ENCODE data around the gene BARX2.

The BARX2 gene

DNA sequence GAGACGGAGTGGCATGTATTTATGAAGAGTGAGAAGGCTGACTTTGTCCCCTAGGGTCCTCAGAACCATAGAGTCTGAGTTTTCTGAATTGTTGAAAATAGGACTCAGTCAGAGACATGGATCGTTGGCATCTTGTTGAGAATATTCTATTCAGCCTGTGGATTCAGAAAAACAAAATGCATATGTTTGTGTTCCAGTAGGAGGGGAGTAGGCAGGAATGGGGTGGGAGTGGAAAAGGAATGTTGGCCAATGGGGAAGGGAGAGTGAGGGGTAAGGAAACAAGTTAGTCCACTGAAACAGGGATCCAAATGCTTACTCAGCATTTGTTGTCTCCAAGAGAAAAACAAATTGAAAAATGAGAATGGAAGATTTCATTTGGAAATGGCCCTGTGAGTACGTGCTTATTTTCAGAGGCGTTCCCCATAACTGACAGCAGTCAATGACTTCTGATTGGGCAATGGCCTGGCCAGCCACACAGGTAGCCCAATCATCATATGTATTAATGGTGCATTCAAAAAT, 14.7 kb downstream of the BARX2 start:
- TF ChIP-seq POLR2AphosphoS5 (IDR thresholded peaks at IDR 0.05; ENCODE audit: low read depth, low read length) (no peak), SIN3A (IDR thresholded peaks at IDR 0.05; ENCODE audit: borderline replicate concordance, insufficient read depth, low read length) (no peak), FOXP2 (optimal IDR thresholded peaks at IDR 0.05; ENCODE audit: borderline replicate concordance, extremely low read depth, extremely low read length, insufficient read depth) (no peak)
- TF ChIP-seq, protein P1, sequence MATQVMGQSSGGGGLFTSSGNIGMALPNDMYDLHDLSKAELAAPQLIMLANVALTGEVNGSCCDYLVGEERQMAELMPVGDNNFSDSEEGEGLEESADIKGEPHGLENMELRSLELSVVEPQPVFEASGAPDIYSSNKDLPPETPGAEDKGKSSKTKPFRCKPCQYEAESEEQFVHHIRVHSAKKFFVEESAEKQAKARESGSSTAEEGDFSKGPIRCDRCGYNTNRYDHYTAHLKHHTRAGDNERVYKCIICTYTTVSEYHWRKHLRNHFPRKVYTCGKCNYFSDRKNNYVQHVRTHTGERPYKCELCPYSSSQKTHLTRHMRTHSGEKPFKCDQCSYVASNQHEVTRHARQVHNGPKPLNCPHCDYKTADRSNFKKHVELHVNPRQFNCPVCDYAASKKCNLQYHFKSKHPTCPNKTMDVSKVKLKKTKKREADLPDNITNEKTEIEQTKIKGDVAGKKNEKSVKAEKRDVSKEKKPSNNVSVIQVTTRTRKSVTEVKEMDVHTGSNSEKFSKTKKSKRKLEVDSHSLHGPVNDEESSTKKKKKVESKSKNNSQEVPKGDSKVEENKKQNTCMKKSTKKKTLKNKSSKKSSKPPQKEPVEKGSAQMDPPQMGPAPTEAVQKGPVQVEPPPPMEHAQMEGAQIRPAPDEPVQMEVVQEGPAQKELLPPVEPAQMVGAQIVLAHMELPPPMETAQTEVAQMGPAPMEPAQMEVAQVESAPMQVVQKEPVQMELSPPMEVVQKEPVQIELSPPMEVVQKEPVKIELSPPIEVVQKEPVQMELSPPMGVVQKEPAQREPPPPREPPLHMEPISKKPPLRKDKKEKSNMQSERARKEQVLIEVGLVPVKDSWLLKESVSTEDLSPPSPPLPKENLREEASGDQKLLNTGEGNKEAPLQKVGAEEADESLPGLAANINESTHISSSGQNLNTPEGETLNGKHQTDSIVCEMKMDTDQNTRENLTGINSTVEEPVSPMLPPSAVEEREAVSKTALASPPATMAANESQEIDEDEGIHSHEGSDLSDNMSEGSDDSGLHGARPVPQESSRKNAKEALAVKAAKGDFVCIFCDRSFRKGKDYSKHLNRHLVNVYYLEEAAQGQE (IDR thresholded peaks at IDR 0.05; ENCODE audit: insufficient read depth in 1 of 2, low read depth in 2 of 2, low read length in 2 of 2): no peak

DNA sequence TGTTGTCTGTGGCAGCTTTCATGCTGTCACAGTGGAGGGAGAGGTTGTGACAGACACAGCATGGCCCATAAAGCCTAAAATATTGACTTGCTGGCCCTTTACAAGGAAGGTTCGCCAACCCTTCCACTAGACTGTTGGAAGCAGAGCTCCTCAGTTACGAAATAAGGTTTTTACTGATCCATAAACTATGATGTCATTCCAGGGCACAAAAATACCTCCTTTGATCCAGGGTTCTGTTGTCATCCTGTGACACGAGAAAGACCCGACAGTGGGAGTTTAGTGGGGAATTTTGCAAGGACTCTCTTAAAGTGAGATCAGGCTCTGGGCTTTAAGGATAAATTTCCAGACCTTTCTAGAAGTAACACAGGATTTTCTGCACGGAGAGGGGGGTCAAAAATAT, 15.7 kb downstream of the BARX2 start:
- TF ChIP-seq TAF1 (IDR thresholded peaks at IDR 0.05; ENCODE audit: borderline replicate concordance, insufficient read depth, low read length) (no peak), POLR2AphosphoS5 (IDR thresholded peaks at IDR 0.05; ENCODE audit: low read depth, low read length) (no peak), SIN3A (IDR thresholded peaks at IDR 0.05; ENCODE audit: borderline replicate concordance, insufficient read depth, low read length) (no peak), FOXP2 (optimal IDR thresholded peaks at IDR 0.05; ENCODE audit: borderline replicate concordance, extremely low read depth, extremely low read length, insufficient read depth) (no peak)
- TF ChIP-seq, protein P1 (IDR thresholded peaks at IDR 0.05; ENCODE audit: insufficient read depth in 1 of 2, low read depth in 2 of 2, low read length in 2 of 2): no peak

DNA sequence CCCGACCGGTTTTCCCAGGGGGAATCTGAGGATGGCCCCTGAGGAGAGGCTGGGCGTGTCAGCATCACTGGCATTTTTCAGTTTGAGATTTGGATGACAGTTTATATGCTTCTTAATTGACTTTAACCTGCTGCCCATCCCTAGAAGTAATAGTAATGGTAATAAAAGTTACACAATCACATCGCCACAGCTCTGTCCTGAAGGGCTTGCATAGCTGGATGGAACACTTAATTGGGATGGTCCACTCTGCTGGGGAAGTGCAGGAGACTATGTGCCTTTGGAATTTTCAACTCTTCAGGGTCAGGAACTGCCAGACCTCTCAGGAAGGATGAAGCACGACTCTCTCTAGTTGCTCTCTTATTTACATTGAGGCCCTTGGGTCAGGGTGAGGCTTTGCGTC, 16.2 kb downstream of the BARX2 start:
- TF ChIP-seq FOXP2 (optimal IDR thresholded peaks at IDR 0.05; ENCODE audit: borderline replicate concordance, extremely low read depth, extremely low read length, insufficient read depth) (no peak), POLR2AphosphoS5 (IDR thresholded peaks at IDR 0.05; ENCODE audit: low read depth, low read length) (no peak), TAF1 (IDR thresholded peaks at IDR 0.05; ENCODE audit: borderline replicate concordance, insufficient read depth, low read length) (no peak), SIN3A (IDR thresholded peaks at IDR 0.05; ENCODE audit: borderline replicate concordance, insufficient read depth, low read length) (no peak)
- TF ChIP-seq, protein P1 (IDR thresholded peaks at IDR 0.05; ENCODE audit: insufficient read depth in 1 of 2, low read depth in 2 of 2, low read length in 2 of 2): no peak

DNA sequence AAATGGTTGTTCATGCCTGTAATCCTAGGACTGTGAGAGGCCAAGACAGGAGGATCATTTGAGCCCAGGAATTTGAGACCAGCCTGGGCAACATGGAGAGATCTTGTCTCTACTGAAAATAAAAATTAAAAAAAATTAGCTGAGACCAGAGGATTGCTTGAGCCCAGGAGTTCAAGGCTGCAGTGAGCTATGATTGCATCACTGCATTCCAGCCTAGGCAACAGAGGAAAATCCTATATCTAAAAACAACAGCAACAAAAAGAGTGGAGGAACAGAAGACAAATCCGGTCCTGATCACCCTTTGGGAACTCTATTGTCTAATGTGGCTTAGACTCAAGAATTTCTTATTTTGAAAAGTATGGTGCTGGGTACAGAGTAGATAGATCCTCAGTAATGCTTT, 17.3 kb downstream of the BARX2 start:
- TF ChIP-seq FOXP2 (optimal IDR thresholded peaks at IDR 0.05; ENCODE audit: borderline replicate concordance, extremely low read depth, extremely low read length, insufficient read depth) (no peak), SIN3A (IDR thresholded peaks at IDR 0.05; ENCODE audit: borderline replicate concordance, insufficient read depth, low read length) (no peak), POLR2AphosphoS5 (IDR thresholded peaks at IDR 0.05; ENCODE audit: low read depth, low read length) (no peak), TAF1 (IDR thresholded peaks at IDR 0.05; ENCODE audit: borderline replicate concordance, insufficient read depth, low read length) (no peak)
- TF ChIP-seq, protein P1 (IDR thresholded peaks at IDR 0.05; ENCODE audit: insufficient read depth in 1 of 2, low read depth in 2 of 2, low read length in 2 of 2): no peak

DNA sequence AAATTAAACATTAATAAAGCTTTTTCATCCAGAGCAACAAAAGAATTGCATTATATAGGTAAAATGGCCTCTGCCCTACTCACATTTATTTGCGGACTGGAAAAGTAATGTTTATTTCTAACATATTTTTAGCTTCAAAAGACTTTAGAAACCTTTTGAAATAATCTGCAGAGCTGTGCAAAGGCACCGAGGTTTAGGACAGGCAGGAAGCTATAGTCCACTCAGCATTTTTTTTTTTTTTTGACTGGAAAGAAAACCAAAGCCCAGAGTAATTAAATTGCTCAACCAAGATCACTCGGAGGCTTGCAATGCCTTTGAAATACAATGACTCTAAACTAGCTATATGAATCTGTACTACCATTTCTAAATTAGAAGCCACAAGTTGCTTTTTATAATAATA, 19.1 kb downstream of the BARX2 start:
- TF ChIP-seq TAF1 (IDR thresholded peaks at IDR 0.05; ENCODE audit: borderline replicate concordance, insufficient read depth, low read length): no peak
- no peak for TF ChIP-seq SIN3A (IDR thresholded peaks at IDR 0.05; ENCODE audit: borderline replicate concordance, insufficient read depth, low read length)
- TF ChIP-seq POLR2AphosphoS5 (IDR thresholded peaks at IDR 0.05; ENCODE audit: low read depth, low read length): no peak
- TF ChIP-seq, protein P1 (IDR thresholded peaks at IDR 0.05; ENCODE audit: insufficient read depth in 1 of 2, low read depth in 2 of 2, low read length in 2 of 2): no peak
- TF ChIP-seq FOXP2 (optimal IDR thresholded peaks at IDR 0.05; ENCODE audit: borderline replicate concordance, extremely low read depth, extremely low read length, insufficient read depth): no peak

Measured in PFSK-1 (cell line).